DOHH2 (cell line): ENCODE measurements around the gene PEAR1.

Experiments used
- CTCF ChIP-seq: fragments of 200-600 bp; sonication (generic); IDR thresholded peaks from one replicate; pipeline ENCODE4 v1.5.1; 2014; ENCODE audit warnings: antibody characterized with exemption, mild to moderate bottlenecking, low read depth, low read length; ENCODE audit not compliant: poor library complexity, severe bottlenecking
- EZH2phosphoT487 ChIP-seq: fragments of 200-600 bp; sonication (generic); IDR thresholded peaks from 2 replicates; pipeline ENCODE4 v1.6.1; 2017; ENCODE audit warnings: borderline replicate concordance, mild to moderate bottlenecking, antibody characterized with exemption, low read length, moderate library complexity, mixed read lengths

- TF ChIP-seq CTCF (no peak), EZH2phosphoT487 (no peak)
Measured at GRCh38 chr1:156958247-156958714, 64.8 kb downstream of the PEAR1 start.
